A673 (cell line): ENCODE data around the gene CXorf49B.
"Not testable (repeated sequence)": the region's sequence is repeated elsewhere in the genome, so short reads cannot be mapped to it uniquely, and the experiment has no call there.

Source experiments
- EZH2 ChIP-seq: fragments of 200-600 bp; sonication (generic); IDR thresholded peaks from 2 replicates; pipeline ENCODE4 v1.6.1; 2017; ENCODE audit warnings: borderline replicate concordance, low read depth, mild to moderate bottlenecking, mixed read lengths, antibody characterized with exemption, low read length; ENCODE audit not compliant: poor library complexity, severe bottlenecking
- TF ChIP-seq, protein P1 (sequence below): fragments of 300-800, 200-600 bp; sonication (generic); conservative IDR thresholded peaks from 2 replicates; pipeline ENCODE4 v1.5.1; 2017; ENCODE audit warnings: low read depth, mild to moderate bottlenecking, antibody characterized with exemption, low read length, moderate library complexity, mixed read lengths

GRCh38 chrX:71782950-71783299, 19.8 kb downstream of the CXorf49B start:
- TF ChIP-seq, protein P1, sequence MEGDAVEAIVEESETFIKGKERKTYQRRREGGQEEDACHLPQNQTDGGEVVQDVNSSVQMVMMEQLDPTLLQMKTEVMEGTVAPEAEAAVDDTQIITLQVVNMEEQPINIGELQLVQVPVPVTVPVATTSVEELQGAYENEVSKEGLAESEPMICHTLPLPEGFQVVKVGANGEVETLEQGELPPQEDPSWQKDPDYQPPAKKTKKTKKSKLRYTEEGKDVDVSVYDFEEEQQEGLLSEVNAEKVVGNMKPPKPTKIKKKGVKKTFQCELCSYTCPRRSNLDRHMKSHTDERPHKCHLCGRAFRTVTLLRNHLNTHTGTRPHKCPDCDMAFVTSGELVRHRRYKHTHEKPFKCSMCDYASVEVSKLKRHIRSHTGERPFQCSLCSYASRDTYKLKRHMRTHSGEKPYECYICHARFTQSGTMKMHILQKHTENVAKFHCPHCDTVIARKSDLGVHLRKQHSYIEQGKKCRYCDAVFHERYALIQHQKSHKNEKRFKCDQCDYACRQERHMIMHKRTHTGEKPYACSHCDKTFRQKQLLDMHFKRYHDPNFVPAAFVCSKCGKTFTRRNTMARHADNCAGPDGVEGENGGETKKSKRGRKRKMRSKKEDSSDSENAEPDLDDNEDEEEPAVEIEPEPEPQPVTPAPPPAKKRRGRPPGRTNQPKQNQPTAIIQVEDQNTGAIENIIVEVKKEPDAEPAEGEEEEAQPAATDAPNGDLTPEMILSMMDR = not testable (repeated sequence)
- not testable (repeated sequence) for TF ChIP-seq EZH2
